Esophagus muscularis mucosa (tissue), 4 donors: ENCODE measurements around the gene TNFRSF21. TPM values are rescaled to one million over a fixed set of nuclear protein-coding genes. Genes with fewer than 3 reads are reported as not detected.

Experiments
- DNase-seq: peaks from one replicate; pipeline ENCODE4 v3.0.0-alpha.2; 2017; ENCODE audit errors: extremely low spot score
- H3K27ac ChIP-seq, 4 donors: fragments of 200-600 bp; sonication (generic); replicated peaks in 1 of 4; 1 replicate in 3 of 4; 2 replicates in 1 of 4; pipeline ENCODE4 v1.5.1; 2016 to 2019; ENCODE audit warnings: mild to moderate bottlenecking in 1 of 4
- H3K27me3 ChIP-seq, 4 donors: fragments of 200-600 bp; sonication (generic); one replicate each; pipeline versions ENCODE4 v1.5.1 to v1.6.0; 2016 to 2019
- H3K36me3 ChIP-seq, 4 donors: fragments of 200-600 bp; sonication (generic); one replicate each; pipeline ENCODE4 v1.5.1; 2016 to 2019
- H3K4me1 ChIP-seq, 4 donors: fragments of 200-600 bp; sonication (generic); one replicate each; pipeline ENCODE4 v1.5.1; 2016 to 2019
- H3K4me3 ChIP-seq, 4 donors: fragments of 200-600 bp; sonication (generic); 1 replicate in 2 of 4; 2 replicates in 2 of 4; pipeline ENCODE4 v1.5.1; 2016 to 2019; ENCODE audit warnings: mild to moderate bottlenecking in 4 of 4, moderate library complexity in 1 of 4
- H3K9me3 ChIP-seq, 4 donors: fragments of 200-600 bp; sonication (generic); 1 replicate in 3 of 4; 2 replicates in 1 of 4; pipeline ENCODE4 v1.5.1; 2016 to 2019
- EP300 ChIP-seq: sonication (generic); formaldehyde crosslinking; IDR thresholded peaks from one replicate; pipeline ENCODE4 v1.6.1; 2017; ENCODE audit warnings: antibody characterized with exemption
- POLR2A ChIP-seq: fragments of 450-650 bp; IDR thresholded peaks from one replicate; pipeline ENCODE4 v1.6.1; 2017; ENCODE audit warnings: antibody characterized with exemption, moderate library complexity, mild to moderate bottlenecking, low read depth
- POLR2AphosphoS5 ChIP-seq, 2 donors: sonication (generic); formaldehyde crosslinking; IDR thresholded peaks; one replicate each; pipeline ENCODE4 v1.6.1; 2017; ENCODE audit warnings: antibody characterized with exemption in 2 of 2
- WGBS: methylation state at CpG from one replicate; pipeline ENCODE4 v1.1.5; 2018; 5-methylcytosine and 5-hydroxymethylcytosine counted together
- intact Hi-C: fragments of 100-400 bp; cut with DNase I; formaldehyde crosslinking; loops from one replicate; pipeline ENCODE4 v1.15.1; 2023
- total RNA-seq, 4 donors: library from RNA; depleted of rRNA; stranded (reverse); fragments of >200 nt; gene quantifications; one replicate each; pipeline versions ENCODE4 v1.1.0 to v1.2.1, GENCODE V29; 2016
- TF ChIP-seq, protein P1 (sequence below), 3 experiments: fragments of 200-600 bp in 2 of 3; fragments of 450-650 bp in 1 of 3; sonication (generic) in 2 of 3; IDR thresholded peaks; one replicate each; pipeline ENCODE4 v1.5.1; 2017 to 2019; ENCODE audit warnings: antibody characterized with exemption in 3 of 3, mild to moderate bottlenecking in 2 of 3, moderate library complexity in 1 of 3

Gene TNFRSF21
- total RNA-seq, 4 donors from 2014 or later: 23.7 to 37.0 (median 30.9) TPM

DNA sequence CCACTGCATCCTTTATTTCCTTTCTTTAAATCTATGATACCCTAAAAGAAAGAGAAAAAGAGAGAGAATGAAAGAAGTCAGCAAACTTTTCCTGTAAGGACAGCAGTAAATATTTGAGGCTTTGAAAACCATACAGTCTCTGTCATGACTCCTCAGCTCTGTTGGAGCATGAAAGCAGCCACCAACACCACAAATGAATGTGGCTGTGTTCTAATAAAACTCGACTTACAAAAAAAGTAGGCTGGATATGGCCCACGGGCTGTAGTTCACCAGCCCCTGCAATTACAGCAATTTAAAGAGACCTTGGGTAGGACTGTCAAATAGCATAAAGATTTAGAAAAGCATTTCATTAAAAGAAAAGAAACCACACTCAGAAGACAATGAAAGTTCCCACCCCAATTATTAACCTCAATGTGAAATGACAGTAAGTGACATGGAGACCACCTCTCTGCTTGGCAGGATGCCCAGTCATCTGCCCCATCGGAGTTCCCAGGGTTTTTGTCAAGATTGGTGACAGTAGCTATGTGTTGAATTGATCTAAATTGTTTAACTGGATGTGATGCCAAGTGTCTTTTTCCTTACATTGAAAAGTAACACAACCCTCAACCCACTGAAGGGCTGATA, 50.9 kb downstream of the TNFRSF21 start:
- DNase-seq: no peak
- TF ChIP-seq POLR2A (no peak), POLR2AphosphoS5 (IDR thresholded peaks at IDR 0.05) (no peak), EP300 (no peak)
- intact Hi-C loops: no loop called here
- peaks cover 0 to 11% (median 0%) of the 10 kb centered on the region in 4 donors for H3K4me1 ChIP-seq
- H3K27ac ChIP-seq: no peak overlapping the region
- no peaks in the 10 kb centered on the region for H3K9me3 ChIP-seq
- WGBS: 57% methylated on average over 3 of the region's 3 CpGs
- H3K36me3 ChIP-seq: peaks cover 0 to 2% (median 0%) of the 10 kb centered on the region in 4 donors
- no peak overlapping the region for H3K4me3 ChIP-seq
- no peaks in the 10 kb centered on the region for H3K27me3 ChIP-seq

DNA sequence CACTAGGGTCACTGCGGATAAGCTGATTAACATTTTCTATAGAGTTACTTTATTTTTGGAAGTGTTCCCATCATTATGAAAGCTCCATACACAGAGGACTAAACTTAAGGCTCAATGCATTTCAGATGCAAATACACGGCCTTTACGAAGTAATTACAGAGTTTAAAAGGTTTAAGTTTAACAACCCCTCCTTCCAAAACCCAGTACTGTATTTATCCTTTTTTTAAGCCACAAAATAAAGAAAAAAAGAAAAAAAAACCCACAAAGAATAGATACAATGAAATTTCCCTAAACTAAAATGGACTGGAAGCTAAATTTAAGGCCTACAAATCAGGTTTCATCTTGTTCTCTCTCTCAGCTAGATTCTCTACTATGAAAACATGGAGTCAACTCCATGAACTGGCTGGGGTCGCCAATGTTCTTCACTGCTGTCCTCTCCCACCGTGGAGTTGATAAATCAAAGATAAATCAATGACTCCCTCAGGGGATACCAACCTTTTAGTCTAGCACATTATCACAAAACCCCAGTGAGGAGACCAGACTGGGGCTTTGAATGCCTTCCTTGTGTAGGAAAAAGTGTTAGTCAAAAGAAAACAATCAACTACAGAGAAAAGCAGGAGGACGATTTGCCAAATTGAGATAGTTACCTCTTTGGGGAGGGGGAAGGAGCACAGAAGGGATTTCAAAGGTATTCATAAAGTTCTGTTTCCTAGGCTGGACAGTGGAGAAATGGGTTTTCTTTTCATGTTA, 52.5 kb downstream of the TNFRSF21 start:
- intact Hi-C loops: no loop called here
- TF ChIP-seq, protein P1, sequence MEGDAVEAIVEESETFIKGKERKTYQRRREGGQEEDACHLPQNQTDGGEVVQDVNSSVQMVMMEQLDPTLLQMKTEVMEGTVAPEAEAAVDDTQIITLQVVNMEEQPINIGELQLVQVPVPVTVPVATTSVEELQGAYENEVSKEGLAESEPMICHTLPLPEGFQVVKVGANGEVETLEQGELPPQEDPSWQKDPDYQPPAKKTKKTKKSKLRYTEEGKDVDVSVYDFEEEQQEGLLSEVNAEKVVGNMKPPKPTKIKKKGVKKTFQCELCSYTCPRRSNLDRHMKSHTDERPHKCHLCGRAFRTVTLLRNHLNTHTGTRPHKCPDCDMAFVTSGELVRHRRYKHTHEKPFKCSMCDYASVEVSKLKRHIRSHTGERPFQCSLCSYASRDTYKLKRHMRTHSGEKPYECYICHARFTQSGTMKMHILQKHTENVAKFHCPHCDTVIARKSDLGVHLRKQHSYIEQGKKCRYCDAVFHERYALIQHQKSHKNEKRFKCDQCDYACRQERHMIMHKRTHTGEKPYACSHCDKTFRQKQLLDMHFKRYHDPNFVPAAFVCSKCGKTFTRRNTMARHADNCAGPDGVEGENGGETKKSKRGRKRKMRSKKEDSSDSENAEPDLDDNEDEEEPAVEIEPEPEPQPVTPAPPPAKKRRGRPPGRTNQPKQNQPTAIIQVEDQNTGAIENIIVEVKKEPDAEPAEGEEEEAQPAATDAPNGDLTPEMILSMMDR (IDR thresholded peaks at IDR 0.05): no peak
- no peak overlapping the region for H3K27ac ChIP-seq
- no peak overlapping the region for H3K4me3 ChIP-seq
- H3K4me1 ChIP-seq: peaks cover 0 to 5% (median 0%) of the 10 kb centered on the region in 4 donors
- peaks cover 0 to 15% (median 4%) of the 10 kb centered on the region in 4 donors for H3K36me3 ChIP-seq
- H3K27me3 ChIP-seq: no peaks in the 10 kb centered on the region
- no peaks in the 10 kb centered on the region for H3K9me3 ChIP-seq
- 88% methylated on average over 6 of the region's 6 CpGs for WGBS
- DNase-seq: no peak

DNA sequence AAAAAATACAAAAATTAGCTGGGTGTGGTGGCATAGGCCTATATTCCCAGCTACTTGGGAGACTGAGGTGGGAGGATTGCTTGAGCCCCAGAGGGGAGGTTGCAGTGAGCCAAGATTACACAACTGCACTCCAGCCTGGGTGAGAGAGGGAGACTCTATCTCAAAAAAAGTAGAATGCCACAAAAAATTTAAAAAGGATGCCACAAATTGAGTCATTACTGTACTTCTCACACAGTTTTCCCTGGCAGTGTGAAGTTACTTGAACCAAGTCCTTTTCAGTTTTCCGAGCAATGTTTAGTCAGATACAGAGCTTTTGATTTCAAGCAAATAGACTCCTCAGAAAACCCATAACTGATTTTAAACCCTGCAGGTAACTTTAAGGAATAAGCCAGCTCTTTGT, 53.3 kb downstream of the TNFRSF21 start:
- Histone ChIP-seq H3K9me3 (no peaks in the 10 kb centered on the region), H3K36me3 (peaks cover 0 to 22% (median 4%) of the 10 kb centered on the region in 4 donors), H3K27ac (no peak overlapping the region), H3K4me1 (peaks cover 0 to 2% (median 0%) of the 10 kb centered on the region in 4 donors), H3K4me3 (no peak overlapping the region), H3K27me3 (no peaks in the 10 kb centered on the region)
- intact Hi-C loops: no loop called here
- 94% methylated on average over 1 of the region's 1 CpG for WGBS
- TF ChIP-seq POLR2A (no peak), EP300 (no peak), POLR2AphosphoS5 (IDR thresholded peaks at IDR 0.05) (no peak)
- TF ChIP-seq, protein P1 (IDR thresholded peaks at IDR 0.05): no peak
- no peak for DNase-seq

DNA sequence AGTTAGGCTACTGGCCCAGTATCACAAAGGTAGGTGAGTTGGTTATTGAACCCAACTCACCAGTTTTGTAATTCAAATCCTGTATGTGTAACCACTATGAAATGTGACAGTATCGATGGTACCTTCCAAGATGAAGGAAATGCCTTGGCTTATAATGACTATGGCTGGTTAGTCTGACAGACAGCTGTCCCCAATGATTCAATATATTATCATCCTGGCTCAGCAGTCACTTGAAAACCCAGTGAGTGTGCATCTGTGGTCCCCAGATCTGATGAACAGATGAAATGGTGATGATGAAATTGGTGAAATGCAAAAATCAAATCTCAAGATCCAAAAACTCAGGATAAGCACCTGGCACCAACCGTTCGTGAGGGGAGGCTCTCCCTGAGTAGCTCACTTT, 54.8 kb downstream of the TNFRSF21 start:
- no peak overlapping the region for H3K4me3 ChIP-seq
- H3K9me3 ChIP-seq: no peaks in the 10 kb centered on the region
- WGBS: 98% methylated on average over 3 of the region's 3 CpGs
- intact Hi-C loops: no loop called here
- no peaks in the 10 kb centered on the region for H3K4me1 ChIP-seq
- no peak overlapping the region for H3K27ac ChIP-seq
- H3K36me3 ChIP-seq: peaks cover 0 to 23% (median 4%) of the 10 kb centered on the region in 4 donors
- no peak for DNase-seq
- H3K27me3 ChIP-seq: no peaks in the 10 kb centered on the region
- TF ChIP-seq, protein P1 (IDR thresholded peaks at IDR 0.05): no peak
- TF ChIP-seq POLR2A: no peak
- TF ChIP-seq POLR2AphosphoS5 (IDR thresholded peaks at IDR 0.05): no peak
- TF ChIP-seq EP300: no peak

DNA sequence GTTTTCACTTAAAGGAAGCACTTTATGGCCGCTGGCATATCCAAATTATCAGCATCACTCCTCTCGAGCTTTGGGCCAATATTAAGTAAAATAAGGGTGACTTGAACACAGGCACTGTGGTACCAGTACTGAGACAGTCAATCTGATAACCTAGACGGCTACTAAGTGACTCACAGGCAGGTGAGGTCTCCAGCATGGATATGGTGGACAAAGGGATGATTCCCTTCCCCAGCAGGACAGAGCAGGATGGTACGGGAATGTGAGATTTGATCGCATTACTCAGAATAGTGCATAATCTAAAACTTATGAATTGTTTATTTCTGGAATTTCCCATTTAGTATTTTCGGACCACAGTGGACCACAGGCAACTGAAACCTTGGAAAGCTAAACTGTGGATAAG, 55.7 kb downstream of the TNFRSF21 start:
- H3K4me1 ChIP-seq: peaks cover 0 to 4% (median 0%) of the 10 kb centered on the region in 4 donors
- no peaks in the 10 kb centered on the region for H3K27me3 ChIP-seq
- peaks cover 0 to 23% (median 4%) of the 10 kb centered on the region in 4 donors for H3K36me3 ChIP-seq
- no peak for DNase-seq
- TF ChIP-seq POLR2A: no peak
- TF ChIP-seq, protein P1 (IDR thresholded peaks at IDR 0.05): no peak
- no peak for TF ChIP-seq EP300
- no peak for TF ChIP-seq POLR2AphosphoS5 (IDR thresholded peaks at IDR 0.05)
- H3K4me3 ChIP-seq: no peak overlapping the region
- no peaks in the 10 kb centered on the region for H3K9me3 ChIP-seq
- 89% methylated on average over 6 of the region's 6 CpGs for WGBS
- intact Hi-C loops: no loop called here
- H3K27ac ChIP-seq: no peak overlapping the region
